Activated T-helper 2 cell treated with anti-CD3 and anti-CD28 coated beads, Interferon-gamma antibody, Interleukin-2, Interleukin-4, amounts not matched to agents 10 μg/mL and 5 μg/mL and 100 μg/mL, durations not matched to agents 14 hours and 24 hours and 36 hours (primary cell): Measurements from ENCODE around the gene MYOCOS. TPM values are rescaled to one million over a fixed set of nuclear protein-coding genes. Genes with fewer than 3 reads are reported as not detected.

ENCODE experiments used
- DNase-seq: peaks from one replicate; pipeline ENCODE4 v3.0.0; 2021; ENCODE audit warnings: low spot score
- H3K27ac Mint-ChIP-seq: one replicate; pipeline ENCODE4 v1.8.0; 2021; ENCODE audit warnings: mixed read lengths
- H3K27me3 Mint-ChIP-seq: one replicate; pipeline ENCODE4 v1.8.0; 2021; ENCODE audit warnings: low read depth, mixed read lengths
- H3K36me3 Mint-ChIP-seq: one replicate; pipeline ENCODE4 v1.8.0; 2021; ENCODE audit warnings: low read depth, mixed read lengths
- H3K4me1 Mint-ChIP-seq: one replicate; pipeline ENCODE4 v1.8.0; 2021; ENCODE audit warnings: low read depth, mixed read lengths
- H3K4me3 Mint-ChIP-seq: one replicate; pipeline ENCODE4 v1.8.0; 2021; ENCODE audit warnings: low read depth, mild to moderate bottlenecking, moderate library complexity, mixed read lengths
- H3K9me3 Mint-ChIP-seq: one replicate; pipeline ENCODE4 v1.8.0; 2021; ENCODE audit warnings: mixed read lengths
- intact Hi-C: fragments of 100-400 bp; cut with micrococcal nuclease; formaldehyde crosslinking; loops from one replicate; pipeline ENCODE4 v1.15.1; 2023
- total RNA-seq: library from RNA; stranded (reverse); gene quantifications from 2 replicates; pipeline ENCODE4 v1.2.3, GENCODE V29; 2022

MYOCOS gene
- total RNA-seq, 1 donor from 2014 or later, result 0.14 TPM

DNA sequence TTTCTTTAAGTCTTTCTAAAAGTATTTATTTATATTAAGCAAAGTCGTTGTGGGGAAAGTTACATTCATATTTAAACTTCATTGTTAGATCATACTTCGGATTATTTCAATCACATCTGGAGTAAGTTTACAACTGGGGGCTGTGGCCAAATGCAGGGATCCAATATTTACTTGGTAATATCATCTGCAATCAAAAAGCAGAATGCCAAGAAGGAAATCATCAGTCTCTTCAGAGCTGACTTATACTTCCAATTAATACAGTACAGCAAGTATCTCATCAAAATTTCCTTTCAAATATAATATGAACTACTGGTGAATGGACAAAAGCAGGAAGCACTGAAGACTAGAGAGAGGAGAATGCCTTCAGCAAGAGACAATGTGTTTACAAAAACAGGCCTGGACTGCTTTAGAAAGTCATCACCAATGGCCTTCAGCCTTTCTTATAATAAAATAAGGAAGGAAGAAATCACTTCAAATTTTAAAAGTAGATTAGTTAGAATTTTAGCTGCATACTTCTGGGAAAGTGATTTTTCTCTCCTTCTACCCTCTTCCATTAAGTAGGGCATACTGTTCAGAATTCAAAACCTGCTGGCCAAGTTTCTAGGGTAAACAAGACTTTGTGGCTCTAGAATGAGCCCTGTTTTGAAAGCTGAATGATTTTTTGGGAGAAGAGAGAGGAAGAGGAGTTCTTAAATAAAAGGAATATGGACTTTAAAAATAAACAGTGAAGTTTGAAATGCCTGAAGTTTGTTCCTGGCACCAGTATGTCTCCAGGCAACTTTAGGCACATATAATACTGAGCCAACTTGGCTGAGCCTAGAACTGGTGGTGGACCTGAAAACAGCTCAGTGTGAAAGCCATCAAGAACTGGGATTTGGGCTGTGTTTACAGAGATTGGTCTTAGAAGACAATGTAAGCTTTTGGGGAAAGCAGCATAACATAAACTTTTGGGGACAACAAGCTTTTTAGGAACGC is 52.7 kb downstream of the MYOCOS start:
- Mint-ChIP-seq H3K27ac (no peak overlapping the region), H3K9me3 (no peaks in the 10 kb centered on the region), H3K4me3 (no peak overlapping the region), H3K27me3 (peaks cover 28% of the 10 kb centered on the region), H3K36me3 (no peaks in the 10 kb centered on the region), H3K4me1 (no peaks in the 10 kb centered on the region)
- intact Hi-C loops, result no loop called here
- no peak for DNase-seq

Other genes starting within 250 kb of the MYOCOS start
- 269 and 286 TPM in 2 replicates for gene PRRC2C, start 136.7 kb upstream of the MYOCOS start, total RNA-seq
- gene MYOC, start 30.4 kb downstream of the MYOCOS start, total RNA-seq, result not detected in 2 replicates
- gene VAMP4, start 119.8 kb downstream of the MYOCOS start, total RNA-seq, result 10.2 and 11.8 TPM in 2 replicates
- gene METTL13, start 159.4 kb downstream of the MYOCOS start, total RNA-seq, result 50.0 and 53.6 TPM in 2 replicates
- gene DNM3, start 219.3 kb downstream of the MYOCOS start, total RNA-seq, result 0.37 and 0.41 TPM in 2 replicates